Left renal cortex interstitium (tissue), 4 donors: ENCODE data around the gene ELOVL6. TPM values are rescaled to one million over a fixed set of nuclear protein-coding genes. Genes with fewer than 3 reads are reported as not detected.

Source experiments
- DNase-seq, 4 donors: peaks; one replicate each; pipeline ENCODE4 v3.0.0-alpha.2; 2013; ENCODE audit warnings: low read depth in 4 of 4, low spot score in 2 of 4, missing footprints in 1 of 4
- polyA plus RNA-seq, 4 donors: library from polyadenylated mRNA; unstranded; fragments of 120-200 nt; gene quantifications; one replicate each; pipeline ENCODE4 v1.2.1, GENCODE V29; 2013; ENCODE audit not compliant: insufficient read length in 4 of 4

ELOVL6 gene
- polyA plus RNA-seq, 4 donors, result 27.3 to 33.2 (median 30.5) TPM

DNA sequence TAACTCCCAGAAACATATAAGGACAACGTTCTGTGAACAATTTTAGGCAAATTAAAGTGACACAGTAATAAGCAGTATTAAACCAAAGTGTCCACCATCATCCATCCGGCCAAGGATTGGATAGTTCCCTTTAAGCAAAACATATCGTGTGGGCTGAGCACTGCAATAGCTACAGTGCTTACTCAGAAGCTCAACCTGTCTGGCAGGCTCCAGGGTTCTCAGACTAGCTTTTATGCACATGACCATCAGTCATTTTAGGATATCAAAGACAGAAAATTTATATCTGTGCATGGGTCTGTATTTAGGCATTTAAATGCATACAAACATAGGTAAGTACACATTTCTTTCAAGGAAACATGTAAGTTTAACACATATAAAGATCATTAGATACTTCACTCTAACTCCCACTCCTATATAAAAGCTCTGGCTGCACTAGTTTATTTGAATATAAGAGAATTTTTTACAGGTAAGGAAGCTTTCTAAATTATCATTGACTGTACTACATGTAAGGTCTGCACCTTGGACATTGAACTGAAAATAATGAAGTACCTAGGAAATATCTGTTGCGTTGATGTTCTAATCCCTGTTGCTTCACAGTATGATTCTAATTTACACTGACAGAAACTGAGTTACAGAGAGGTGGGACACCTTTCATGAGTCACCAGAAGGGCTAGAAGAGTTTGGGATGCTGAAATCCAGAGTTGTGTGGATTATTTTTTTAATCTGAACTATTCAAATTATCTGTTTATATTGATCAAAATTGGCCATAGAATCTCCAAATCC, 67.6 kb downstream of the ELOVL6 start:
- no peak for DNase-seq

DNA sequence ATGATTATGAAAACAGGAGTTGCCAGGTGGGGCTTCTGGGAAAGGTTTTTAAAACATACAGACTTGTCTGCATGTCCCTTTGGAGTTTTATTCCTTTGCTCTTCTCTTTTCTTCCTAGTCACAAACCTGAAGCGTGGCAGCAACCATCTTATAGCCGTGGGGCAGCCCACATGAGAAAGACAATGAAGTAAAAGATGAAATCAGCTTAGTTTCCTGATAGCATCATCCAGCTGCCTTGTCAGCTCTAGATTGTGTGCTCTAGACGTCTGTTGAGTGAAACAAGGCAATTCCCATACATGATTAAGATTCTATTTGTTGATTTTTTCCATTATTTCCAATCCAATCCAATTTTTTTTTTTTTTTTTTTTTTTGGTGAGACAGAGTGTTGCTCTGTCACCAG, 68.9 kb downstream of the ELOVL6 start:
- DNase-seq, result no peak

DNA sequence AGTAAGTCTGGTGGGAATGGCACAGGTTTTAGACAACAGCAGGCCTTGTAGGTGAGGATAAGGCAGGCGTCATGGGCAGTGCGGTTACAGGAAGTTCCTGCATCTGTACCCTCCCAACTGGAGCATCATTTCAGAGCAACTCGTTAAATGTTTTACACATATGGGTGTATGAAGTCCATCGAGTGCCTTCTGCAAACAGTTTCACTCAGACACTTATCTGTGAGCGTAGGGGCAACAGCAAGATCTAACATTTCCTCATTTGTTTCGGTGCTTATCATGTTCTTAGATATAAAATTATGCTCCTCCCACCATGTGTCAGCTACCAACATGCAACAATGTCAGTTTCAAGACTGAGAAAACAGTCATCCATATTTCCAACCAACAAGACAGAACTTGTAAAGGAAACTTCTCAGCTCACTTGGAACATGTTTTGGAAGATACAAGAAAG, 69.9 kb downstream of the ELOVL6 start:
- no peak for DNase-seq

DNA sequence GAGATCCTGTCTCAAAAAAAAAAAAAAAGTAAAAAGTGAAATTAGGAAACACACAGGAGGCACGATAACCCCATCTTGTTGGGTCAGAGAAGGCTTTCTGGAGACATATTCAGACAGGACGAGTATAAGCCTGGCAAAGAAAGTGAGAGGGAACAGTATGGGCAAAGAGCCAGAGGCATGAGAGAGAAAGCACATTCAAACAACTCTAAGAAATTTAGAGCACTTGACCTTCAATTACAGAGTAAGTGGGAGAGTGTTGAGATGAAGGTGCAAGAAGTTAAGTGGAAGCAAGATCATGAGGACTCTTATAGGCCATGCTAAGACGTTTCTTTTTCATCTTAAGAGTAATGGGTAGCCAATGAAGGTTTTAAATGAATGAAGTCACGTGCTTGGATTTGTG, 70.4 kb downstream of the ELOVL6 start:
- no peak for DNase-seq

DNA sequence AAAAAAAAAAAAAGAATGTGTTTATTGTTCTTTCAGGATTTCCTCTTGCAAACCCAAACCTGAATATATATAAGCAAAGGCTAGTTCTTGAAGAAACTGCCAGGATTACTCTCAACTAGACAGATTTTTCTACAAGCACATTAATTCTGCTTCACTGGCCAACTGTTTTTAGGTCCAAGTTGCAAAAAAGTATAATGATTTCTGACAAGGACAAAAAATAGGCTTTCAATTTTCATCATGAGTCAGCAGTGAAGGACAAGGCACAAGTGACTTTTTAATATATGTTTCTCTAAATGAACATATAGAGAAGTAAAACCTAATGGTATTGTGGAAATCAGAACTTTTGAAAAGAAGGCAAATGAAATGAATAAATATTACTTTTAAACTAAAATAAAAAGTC, 73.7 kb downstream of the ELOVL6 start:
- no peak for DNase-seq

DNA sequence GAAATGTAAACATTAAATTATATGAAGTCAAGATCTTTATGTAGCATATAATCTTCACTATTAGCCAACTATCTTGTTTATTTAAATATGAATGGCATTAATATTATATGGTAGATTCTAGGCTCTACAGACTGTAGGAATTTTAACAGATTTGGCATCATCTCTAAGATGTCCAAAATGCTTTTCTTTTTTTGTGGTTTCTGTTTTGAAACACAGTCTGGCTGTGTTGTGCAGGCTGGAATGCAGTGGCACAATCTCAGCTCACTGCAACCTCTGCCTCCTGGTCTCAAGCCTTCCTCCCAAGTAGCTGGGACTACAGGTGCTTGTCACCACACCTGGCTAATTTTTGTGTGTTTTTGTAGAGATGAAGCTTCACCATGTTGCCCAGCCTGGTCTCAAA, 76.2 kb downstream of the ELOVL6 start:
- DNase-seq, result no peak

DNA sequence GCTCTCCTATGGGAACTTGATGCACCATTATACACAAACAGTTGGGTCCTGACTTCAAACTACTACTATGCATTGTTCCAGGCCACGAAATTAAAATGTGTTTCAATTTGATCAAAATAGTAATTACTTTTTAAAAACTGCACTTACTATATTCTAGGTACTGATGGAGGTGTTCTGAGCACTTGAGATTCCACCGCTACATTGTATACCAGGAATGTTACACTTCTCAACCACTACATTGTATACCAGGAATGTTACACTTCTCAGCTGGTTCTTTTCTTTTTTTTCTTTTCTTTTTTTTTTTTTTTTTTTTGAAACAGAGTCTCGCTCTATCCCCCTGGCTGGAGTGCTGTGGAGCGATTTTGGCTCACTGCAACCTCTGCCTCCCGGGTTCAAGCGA, 77.9 kb downstream of the ELOVL6 start:
- DNase-seq, result no peak

DNA sequence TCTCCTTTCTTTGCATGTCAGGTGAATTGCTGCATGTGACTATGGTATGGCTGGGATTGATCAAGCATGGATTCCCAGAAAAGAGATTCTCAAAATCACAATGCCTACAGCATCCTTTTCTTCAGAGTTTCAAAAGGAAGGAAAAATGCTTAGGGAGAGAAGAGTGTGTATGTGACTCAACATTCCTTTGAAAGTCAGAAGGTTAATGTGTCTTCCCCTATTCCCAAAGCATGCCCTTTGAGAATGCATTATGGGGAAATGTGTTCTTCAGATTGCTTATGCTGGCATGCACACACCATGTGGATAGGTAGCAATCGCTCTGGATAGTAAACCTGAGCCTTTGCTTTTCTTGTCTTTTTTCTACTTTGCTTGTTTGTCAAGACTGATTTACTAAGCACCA, 78.5 kb downstream of the ELOVL6 start:
- no peak for DNase-seq

DNA sequence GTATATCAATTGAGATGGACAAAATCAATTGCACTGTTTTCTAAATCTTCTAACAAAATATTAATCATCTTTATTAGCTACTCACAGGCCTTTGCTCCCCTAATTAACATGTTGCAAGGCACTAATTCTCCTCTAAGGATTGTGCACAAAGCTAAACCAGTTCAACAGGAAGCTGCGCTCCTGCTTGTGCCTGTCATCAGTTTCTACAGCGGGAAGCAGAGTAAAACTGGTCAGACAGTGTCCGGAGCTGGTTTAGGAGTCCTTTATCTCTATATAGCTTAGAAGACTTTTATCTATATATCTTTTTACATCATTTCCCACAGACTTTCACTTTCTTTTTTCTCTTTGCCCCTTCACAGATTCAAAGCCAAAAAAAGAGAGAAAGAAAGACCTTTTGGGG, 79.1 kb downstream of the ELOVL6 start:
- DNase-seq, result no peak

DNA sequence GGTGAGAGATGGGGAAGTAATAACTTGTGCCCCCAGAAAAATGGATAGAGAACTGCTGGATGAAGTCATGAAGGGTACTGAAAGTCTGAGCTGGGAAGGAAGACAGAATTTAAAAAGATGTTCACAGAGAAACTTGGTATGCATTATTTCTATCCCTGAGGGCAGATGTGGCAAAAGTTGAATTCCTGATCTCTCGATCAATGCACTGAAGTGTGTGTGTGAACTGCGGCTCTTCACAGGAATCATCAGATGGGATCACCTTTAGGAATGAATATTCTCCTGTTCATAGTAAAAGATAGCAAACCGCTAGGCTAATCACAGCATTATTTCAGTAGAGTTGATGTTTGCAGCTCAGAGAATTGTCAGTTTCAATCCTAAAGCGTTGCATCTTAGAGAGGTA, 86.4 kb downstream of the ELOVL6 start:
- no peak for DNase-seq

DNA sequence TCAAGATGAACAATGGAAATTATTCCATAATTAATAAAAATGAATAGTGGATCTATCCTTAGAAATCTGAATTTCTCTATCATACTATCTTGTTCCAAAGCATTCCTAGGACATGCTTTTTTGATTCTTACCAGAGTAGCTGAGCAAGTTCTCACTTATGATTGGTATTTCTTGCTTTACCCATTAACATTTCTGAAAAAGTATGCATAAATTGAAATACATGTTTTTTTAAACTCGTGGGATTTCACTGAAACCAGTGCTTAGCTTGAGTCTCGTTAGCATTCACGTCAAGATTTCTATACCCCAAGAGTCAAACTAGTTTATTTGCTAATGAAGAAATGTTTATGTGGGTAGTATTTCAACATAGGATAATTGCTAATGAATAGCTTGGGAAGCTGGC, 89.0 kb downstream of the ELOVL6 start:
- no peak for DNase-seq

DNA sequence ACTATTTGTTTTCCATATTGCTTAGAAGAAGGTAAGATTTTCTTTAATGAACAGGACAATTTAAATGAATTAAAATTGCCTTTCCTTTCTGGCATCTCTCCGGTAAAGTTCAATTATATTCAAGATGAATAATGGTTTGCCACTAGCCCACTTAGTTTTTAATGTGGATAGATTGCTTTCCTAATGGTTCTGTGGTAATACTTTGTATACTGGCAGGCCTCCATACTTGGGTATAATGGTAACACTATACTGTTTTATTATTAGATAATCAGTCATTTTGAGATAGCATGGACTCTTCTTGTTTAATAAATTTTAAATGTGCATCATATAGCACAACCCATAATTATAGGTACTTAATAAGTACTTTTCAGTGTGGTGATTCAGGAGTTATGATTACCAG, 89.5 kb downstream of the ELOVL6 start:
- DNase-seq, result no peak

DNA sequence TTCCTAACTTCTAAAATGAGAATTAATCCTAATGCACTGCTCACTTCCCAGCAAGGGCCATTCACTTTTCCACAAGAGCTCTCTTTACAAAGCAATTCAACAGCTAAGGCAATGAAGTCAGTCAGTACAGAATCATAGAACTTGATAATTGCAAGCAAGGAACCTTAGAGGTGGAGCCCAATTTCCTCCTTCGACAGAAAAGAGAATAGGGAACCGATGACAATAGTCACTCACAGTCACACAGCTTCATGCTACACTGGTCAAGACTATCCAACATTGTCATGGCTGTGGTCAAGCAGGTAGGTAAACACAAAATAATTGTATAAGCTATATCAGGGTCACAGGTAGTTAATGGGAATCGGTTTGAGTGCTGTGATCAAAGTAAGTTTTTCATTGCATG, 90.0 kb downstream of the ELOVL6 start:
- no peak for DNase-seq

DNA sequence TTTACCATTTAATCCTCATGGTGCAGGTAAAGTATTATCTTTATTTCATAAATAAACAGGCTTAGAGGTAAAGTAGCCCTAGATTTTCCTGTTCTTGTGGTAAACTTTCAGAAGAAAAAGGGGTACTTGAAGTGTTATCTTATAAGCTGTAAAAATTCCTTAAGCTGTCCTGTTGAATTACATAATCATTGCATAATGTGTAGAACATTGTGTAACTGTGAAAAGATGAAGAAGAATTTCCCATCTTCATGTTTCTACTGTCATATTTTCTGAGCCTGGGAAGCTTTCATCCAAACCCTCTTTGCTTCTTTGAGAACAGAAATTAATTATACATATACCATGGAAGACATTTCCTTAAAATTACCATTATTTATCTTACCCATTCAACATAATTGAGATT, 90.5 kb downstream of the ELOVL6 start:
- no peak for DNase-seq

DNA sequence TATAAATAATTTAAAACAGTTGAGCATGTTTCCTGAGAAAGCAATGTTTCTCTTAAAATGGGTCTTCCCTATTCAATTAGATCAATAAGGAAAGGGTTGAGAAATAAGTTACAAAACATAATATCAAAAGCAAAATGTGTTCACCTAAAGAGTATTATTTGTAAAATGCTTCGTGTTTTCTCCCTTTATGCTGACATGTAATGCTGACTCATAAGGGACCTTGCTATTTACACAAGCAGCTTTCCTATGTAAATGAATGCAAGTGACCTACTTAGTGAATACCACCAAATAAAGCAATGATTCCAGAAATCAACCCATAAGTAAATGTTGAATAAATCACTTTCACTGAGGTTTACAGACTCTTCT, 91.5 kb downstream of the ELOVL6 start:
- no peak for DNase-seq

DNA sequence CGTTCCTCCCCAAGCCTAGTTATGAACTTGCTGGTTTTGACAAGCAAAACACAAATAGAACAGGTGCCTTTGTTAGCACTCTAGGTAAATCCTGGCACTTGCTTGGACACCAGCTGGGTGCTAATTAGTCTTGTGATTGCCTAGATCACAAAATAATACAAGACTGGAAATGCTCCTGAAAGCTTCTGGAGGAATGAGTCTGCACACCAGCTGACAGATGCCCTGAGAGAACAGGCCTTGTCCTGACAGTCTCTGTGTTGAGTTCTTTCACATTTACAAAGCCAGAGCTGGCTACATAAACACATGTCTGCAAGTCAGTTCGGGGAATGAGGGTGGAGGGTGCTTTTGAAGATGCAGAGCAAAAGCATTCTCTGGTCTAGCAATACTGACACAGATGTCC, 93.8 kb downstream of the ELOVL6 start:
- no peak for DNase-seq

DNA sequence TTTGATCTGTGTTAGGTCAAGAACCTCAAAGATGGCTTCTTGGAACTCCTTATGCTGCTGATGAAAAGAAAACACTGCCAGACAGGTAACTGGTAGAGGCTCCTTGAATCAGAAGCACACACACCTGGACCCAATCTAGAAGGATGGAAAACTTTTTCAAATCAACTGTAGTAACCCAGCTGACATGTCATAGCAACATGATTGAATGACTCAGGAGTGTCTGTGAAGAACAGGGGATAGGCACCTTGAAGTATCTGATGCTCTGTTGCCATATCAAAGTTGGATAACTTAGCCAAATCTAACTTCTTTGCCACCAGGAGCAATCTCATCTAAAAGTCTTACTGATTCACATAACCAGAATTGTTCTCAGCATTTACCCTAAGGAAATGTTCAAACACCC, 98.8 kb downstream of the ELOVL6 start:
- DNase-seq, result no peak

DNA sequence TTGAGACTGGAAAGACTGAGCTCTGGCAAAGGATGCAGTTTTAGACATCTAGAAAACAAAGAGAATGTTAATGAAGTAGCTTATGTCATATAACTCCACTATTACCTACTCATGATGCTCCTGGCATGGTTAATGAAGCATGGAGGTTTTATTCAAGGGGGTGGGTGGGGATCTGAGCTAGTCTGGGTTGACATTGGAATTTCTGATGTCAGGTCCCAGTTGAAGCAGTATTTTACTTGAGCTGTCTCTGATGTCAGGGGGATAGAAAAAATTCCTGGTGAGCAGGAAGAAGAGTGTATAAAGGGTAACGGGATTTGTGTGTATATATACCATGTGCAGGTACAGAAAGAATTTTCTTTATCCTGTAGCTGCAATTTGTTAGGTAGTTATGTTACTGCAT, 102.0 kb downstream of the ELOVL6 start:
- DNase-seq, result no peak

DNA sequence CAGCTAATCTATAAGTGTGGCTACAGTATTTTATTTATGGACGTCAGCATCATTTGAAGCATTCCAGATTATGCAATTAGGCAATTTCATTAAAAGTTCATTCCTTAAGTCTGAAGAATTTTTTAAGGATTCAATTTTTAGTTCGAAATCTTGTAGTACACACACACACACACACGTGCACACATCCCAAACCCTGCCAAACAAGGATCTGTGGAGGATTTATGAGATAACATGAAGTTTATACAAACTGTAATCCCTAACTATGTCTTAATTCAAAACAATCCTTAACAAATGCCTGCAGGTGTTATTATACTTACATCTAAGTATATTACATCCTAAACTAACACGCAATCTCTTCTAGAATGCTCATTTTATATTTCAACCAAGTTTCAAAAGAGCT, 105.8 kb downstream of the ELOVL6 start:
- no peak for DNase-seq

DNA sequence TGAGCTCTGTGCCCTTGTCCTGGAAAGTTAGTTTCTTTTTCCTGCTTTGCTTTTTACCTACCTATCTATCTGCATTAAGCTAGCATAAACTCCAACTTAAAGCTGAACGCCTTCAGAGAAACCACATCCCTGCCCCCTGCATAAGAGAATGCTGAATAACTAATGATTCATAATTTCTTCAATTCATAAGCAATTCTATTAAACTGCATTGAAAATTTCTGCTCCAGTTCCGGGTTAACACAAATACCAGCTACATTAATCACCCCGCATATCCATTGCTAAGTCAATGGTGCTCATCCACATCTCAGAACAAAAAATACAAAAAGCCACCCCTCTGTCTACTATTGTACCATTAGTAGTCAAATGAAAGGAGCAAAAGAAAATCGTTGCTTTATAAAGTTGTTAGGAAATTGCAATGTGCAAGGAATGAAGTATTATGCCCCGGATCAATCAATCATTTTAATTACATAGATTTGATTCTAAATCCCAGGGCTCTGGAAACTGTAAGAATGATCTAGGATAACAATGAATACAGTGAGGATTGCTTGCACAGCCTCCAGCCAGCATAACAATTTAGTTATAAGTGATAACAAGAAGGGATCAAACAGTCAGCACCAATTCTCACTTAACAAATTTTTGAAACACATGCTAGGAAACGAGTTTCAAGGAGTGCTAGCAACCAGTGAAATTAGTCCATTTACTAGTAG, 106.8 kb downstream of the ELOVL6 start:
- no peak for DNase-seq

DNA sequence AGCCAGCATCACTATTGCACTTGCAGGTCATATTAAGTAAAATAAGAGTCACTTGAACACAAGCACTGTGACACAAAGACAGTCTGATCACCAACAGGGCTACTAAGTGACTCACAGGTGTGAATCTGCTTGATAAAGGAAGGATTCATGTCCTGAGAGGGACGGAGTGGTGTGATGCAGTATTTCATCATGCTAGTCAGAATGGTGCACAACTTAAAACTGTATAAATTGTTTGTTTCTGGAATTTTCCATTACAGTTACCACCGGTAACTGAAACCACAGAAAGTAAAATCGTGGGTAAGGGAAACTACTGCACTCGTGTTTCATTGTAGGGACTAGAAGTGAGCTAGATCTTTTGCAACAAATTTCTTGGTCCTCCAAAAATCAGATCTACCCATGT, 109.7 kb downstream of the ELOVL6 start:
- no peak for DNase-seq

DNA sequence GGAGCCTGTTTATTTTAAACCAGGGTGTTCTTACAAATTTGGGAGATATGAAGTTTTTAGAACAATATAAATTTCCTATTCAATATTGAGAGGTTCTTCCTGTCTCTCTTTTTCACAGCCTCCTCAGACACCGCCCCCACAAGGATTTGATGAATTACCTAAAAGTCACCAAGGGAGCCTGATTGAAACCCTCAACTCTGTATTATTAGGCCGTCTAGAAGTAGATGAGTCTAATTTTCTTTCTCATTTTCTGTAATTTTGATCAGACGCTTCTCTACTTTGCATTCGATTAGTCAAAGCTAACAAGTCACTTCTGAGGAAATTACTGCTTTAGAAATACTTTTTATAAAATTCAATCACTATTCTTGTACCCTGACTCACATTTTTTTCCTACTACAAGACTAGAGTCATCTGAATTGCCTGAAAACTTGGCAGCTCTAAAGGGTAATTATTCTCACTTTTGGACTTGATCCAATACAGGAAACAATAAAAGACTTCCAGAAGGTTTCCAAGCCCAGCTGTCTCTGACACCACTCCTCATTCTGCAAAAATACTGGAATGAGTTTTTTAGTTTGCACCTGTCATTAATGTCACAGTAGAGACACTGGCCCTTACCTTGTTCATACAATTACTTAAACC, 111.2 kb downstream of the ELOVL6 start:
- peak; percentile 13 to 46 (median 37) for DNase-seq
